GM19023 (cell line): ENCODE measurements around the gene ABHD2.
"Not testable (repeated sequence)": the region's sequence is repeated elsewhere in the genome, so short reads cannot be mapped to it uniquely, and the experiment has no call there.

Experiments
- ATAC-seq: cut with Tn5 transposase; IDR thresholded peaks from one replicate; pipeline ENCODE4 v1.9.1; 2021; ENCODE audit warnings: mild to moderate bottlenecking, moderate library complexity; ENCODE audit not compliant: unreplicated experiment

Gene ABHD2

DNA sequence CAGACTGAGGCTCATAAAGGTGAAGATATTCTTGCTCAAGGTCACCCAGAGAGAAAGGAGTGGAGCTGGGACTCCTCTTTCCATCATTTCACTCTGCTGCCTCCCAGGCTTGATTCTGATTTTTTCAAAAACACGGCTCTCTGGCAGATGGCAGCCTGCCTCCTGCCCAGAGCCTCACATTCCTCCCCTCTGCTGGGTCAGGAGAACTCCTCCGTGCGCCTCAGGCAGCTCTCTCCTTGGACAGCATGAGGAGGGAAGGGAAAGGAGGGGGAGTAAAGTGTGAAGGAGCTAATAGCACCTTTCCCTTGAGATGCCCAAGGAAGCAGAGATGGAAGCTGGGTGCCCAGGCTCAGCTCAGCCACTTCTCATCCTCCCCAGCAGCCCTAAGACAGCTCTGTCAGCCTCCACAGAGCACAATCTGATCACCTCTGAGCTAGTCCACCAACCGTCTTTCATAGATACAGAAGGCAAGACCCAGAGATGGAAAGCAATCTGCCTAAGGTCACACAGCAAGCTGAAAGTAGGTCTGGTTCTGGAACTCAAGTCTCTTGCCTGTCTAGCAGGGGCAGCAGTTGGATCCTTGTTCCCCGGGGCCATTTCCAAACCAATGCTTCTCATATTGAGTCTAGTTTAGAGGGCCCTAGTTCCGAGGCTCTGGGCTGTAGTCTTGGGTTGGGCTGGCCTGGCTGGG is 129.6 kb downstream of the ABHD2 start:
- no peak for ATAC-seq

DNA sequence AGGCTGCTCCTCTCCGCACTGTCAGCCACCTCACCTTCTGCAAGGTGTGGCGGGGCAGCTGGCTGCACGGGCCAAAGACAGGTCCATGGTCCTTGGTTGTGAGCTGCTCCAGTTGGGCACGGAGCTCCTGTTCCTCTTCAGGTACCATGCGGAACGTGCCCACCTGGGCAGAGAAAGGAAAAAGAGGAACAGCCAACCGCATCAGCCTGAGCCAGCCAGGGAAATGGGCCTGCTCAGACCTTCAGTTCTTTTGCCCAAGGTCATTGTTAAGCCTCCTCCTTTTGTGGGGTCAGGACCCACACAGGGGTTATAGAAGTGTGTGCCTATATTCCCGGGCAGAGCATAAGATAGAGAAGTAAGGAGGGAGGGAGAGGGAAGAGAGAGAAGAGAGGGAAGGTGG is 130.3 kb downstream of the ABHD2 start:
- no peak for ATAC-seq

DNA sequence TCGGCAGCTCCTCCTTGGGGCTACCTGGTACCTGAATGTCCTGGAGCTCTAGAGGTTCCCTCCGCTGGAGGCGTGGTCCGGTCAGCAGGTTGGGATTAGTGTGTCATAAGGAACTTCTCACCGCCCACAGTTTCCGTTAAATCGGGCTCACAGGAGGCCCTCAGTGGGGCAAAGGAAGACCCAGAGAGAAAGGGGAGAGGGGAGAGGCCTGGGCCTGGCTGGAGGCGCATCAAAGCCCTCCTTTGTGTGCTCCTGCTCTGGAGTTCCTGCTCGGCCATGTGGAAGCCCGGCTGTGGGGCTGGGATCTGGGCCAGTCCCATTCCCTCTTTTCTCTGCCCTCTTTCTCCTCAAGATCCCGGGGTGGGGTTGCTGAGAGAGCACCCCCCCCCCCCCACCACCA is 133.3 kb downstream of the ABHD2 start, which contains the start of gene RLBP1:
RLBP1 (minus strand) TSS at position 37 of the 400 bp plus-strand sequence. CDS start 2,604 bp downstream, outside the sequence.
- ATAC-seq: no peak

DNA sequence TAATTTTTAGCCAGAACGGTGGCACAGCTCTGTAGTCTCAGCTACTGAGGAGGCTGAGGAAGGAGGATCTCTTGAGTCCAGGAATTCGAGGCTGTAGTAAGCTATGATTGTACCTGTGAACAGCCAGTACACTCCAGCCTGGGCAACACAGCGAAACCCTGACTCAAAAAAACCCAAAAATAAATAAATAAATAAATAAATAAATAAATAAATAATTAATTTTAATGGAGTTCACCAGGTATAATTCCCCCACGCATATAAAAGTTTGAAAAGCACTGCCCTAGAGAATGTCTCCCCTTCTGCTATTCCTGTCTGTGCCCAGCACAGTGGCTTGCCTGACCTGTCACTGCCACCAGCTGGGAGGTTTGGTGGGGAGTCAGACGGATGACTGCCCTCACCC is 137.3 kb downstream of the ABHD2 start:
- ATAC-seq: no peak

DNA sequence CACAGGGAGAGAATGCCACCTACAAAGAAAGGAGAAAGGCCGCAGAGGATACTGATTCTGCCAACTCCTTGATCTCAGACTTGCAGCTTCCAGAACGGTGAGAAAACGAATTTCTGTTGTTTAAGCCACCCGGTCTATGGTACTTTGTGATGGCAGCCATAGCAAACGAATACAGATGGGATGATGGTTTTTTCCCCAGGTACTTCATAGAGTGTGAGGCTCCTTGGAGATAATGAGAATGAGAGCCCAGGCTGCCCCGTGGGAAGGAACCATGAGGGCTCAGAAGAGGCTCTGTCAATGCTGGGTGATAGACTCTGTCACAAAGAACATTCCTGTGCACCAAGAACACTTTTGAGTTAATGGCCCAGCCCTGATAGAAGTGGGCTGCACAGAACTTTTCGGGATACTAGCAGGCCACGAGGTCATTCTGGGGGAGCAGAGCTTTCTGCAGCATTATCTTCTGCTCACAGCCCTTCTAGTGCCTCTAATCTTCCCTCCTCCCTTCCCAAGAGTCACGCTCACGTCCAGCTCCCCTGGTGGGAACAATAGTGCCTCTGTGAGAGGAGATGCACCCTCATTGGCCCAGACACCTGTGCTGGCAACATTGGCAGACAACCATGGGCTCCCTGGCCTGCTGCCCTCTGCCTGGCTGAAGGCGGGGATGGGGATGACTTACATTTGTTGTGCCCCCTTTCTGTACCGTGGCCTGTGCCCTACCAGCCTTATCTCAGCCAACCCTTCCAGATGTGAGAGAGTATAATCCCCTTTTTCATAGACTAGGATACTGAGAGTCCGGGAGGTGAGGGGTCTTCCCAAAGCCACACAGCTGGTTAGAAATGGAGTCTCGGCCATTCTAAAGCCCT is 138.3 kb downstream of the ABHD2 start:
- no peak for ATAC-seq

DNA sequence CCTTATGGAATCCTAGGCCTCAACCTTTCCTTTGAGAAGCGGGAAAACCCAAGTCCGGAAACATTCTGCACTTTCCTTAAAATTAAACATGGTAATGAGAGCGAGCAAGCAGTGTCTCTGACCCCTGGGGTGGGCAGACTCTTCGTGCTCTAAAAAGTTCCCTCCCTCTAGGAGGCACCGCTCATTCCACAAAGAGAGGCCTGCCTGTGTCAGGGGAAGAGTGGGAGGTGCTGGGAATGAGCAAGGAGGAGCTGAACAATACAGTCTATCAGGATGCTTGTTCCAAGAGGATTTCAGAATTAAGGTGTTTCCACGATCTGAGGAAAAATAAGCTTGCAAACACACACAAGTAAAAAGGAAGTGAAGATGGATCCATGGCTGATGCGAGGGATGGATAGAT is 139.2 kb downstream of the ABHD2 start:
- ATAC-seq: no peak

DNA sequence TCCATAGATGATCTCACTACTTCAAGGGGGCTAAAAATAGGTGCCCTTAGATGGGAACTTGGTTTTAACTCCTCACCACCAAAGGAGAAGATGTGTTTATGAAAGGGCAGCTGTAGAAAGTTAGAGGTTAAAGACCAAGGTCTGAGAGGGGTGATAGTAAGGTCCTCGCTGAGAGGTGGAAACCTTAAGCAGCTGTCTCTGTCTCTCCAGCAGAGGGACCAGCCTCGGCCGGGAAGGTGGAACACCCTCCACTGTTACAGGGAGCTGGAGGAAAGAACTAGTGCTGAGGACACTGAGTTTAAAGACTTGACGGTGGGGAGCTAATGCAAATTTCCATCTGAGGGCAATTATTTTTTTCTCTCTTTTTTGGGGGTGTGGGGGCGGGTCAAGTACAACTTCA is 142.0 kb downstream of the ABHD2 start:
- no peak for ATAC-seq

DNA sequence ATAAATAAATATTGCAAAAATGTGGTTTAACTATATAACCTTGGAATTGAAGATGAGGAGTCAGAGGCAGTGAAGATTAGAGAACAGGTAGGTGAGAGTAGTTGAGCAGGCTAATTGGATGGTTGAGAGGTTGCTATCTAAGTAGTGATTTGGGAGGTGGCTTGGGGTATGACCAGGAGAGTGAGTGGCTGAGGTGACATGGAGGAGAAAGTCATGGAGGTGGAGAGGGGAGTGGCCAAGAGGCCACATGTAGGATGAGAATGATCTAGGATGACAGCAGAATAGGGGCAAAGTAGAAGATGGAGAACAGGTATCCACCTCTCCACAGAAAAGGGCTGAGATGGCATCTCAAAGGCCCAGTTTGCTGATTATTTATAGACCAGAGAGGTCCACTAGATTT is 143.6 kb downstream of the ABHD2 start:
- no peak for ATAC-seq

DNA sequence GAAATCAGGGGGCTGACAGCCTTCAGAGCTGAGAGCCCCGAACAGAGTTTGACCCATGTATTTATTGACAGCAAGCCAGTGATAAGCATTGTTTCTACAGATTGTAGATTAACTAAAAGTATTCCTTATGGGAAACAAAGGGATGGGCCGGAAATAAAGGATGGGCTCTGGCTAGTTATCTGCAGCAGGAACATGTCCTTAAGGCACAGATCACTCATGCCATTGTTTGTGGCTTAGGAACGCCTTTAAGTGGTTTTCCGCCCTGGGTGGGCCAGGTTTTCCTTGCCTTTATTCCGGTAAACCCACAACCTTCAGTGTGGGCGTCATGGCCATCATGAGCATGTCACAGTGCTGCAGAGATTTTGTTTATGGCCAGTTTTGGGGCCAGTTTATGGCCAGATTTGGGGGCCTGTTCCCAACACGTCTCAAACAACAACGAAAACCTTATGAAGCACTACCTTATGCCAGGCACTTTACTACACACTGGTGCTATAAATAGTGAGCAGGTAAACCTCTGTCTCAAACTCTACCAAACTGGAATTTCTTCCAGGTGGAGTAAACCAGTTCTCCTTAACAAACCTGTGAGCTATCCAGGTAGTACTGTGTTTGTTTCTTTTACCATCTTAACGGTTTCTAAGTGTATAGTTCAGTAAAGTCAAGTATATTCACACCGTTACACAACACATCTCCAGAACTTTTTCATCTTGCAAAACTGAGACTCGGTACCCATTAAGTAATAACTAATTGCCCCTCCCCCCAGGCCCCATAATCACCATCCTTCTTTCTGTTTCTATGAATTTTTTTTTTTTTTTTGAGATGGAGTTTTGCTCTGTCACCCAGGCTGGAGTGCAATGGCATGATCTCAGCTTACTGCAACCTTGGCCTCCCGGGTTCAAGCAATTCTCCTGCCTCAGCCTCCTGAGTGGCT is 151.9 kb downstream of the ABHD2 start:
- ATAC-seq: not testable (repeated sequence)

DNA sequence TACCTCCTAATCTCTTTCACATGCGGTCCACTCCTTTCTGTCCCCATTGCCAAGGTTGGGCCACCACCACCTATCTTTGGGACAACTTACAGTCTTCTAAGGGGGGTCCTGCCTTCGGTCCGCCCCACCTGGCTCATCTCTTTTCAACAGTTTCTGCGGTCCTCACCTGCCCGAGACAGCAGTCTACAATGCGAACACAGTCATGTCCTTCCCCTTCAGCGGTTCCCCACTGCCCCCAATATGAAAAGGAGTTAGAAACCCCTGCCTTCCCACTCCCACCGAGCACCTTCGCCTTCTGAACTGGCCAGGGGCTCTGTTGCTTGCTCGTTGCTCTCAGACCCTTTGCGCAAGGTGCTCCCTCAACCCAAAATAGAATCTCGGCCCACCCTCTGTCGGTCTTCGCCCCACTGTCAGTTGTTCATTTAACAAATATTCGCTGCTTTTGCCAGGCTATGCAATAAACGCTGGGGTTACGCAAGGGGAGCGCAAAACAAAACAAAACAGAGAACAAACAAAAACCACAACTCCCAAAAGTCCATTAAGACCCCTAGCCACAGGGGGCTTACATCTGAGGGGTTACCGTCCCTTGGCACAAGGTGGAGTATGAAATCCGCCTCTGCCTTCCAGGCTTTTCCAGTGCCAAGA is 154.9 kb downstream of the ABHD2 start:
- no peak for ATAC-seq

DNA sequence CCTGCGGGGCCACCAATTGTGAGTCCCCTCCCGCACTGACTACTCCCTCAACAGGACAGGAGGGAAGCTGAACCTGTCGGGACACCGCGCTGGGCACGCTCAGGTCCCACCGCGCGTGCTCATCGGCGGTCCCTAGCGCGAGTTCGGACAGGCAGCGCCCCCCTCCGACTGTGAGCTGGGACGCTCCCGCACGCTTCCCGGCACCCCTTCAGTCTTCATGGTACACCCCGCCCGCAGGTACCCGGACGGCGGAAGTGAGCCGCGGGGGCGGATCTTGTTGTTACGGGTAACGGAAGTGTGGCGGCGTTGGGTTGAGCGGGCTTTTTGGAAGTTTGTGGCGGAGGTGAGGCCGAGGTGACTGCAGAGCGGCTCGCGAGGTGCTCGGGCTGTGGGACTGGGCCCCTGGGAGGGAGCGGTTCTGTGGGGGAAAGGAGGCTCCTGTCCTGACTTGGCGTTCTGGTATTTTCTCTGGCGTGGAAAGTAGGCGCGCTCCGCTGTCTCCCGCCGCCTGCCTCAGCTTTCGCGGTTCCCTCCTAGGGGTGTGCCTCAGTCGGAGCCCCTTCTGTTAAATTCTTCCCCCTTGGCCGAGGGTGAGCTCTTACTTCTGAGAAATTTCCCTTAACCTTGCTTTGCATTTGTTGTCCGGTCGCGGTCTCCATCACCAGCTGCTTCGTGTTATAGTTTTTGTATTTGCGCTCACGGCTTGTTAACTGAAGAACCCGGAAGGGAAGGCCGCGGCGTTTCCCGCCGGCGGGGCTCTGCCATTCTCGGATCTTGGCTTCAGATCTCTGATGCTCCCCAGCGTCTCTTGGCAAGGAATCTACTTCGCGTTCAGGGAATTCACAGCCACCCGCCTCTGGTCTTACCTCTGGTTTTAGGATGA is 155.7 kb downstream of the ABHD2 start, which contains the start of gene FANCI:
FANCI (plus strand) TSS at position 289 of the 883 bp plus-strand sequence. CDS start 3,669 bp downstream, outside the sequence.
- ATAC-seq: peak; percentile 95

DNA sequence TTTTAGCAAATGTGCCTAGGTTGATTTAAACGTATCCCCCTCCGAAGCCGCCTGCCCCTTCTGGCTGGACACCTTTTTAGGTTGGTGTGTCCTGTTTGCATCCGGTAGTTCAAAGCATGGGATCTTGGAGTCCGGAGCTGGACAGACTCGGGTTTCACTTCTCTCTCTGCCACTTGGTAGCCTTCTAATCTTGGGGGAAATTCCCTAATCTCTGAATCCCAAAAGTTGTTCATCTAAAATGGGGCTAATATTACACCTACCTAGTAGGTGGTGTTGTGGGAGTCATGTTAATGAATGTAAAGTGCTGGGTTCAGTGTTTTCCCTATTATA is 156.3 kb downstream of the ABHD2 start:
- ATAC-seq: peak; percentile 4

DNA sequence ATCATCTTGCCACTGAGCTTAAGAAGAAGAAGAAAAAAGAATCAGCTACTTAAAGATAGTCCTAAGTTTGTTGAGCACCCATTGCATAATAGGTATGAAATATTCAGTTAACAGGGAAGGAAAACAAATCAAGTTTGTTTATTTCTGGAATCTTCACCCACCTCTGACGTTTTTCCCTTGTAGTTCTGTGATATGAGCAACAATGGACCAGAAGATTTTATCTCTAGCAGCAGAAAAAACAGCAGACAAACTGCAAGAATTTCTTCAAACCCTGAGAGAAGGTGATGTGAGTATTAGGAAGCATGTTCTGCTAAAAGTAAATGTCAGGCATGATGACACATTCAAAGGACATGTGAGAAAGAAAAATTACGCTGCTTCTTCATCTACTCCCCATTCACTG is 159.2 kb downstream of the ABHD2 start:
- no peak for ATAC-seq

DNA sequence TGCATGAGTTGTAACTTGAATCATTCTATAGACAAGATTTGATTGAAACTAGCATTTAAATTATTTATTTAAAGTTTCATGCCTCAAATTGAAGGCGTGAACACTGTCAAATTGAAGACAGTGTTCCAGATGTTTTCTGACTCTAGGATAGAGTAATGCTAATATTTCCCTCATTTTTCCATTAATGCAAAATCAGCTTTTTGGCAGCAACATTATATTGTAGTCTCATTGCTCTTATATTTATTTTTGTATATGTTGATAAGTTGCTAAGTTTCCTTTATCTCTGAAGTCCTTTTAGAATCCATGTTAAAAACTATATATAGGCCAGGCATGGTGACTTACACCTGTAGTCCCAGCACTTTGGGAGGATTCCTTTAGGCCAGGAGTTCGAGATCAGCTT is 160.3 kb downstream of the ABHD2 start:
- no peak for ATAC-seq

DNA sequence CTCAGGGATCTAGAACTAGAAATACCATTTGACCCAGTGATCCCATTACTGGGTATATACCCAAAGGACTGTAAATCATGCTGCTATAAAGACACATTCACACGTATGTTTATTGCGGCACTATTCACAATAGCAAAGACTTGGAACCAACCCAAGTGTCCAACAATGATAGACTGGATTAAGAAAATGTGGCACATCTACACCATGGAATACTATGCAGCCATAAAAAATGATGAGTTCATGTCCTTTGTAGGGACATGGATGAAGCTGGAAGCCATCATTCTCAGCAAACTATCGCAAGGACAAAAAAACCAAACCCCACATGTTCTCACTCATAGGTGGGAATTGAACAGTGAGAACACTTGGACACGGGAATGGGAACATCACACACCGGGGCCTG is 161.9 kb downstream of the ABHD2 start:
- not testable (repeated sequence) for ATAC-seq
